Loucy (cell line): ENCODE data around the gene ISCU.

Source experiments
- CTCF ChIP-seq: fragments of 200-600 bp; sonication (generic); conservative IDR thresholded peaks from 2 replicates; pipeline ENCODE4 v1.5.1; 2014; ENCODE audit warnings: mild to moderate bottlenecking, antibody characterized with exemption, low read length
- EZH2phosphoT487 ChIP-seq: fragments of 200-600 bp; IDR thresholded peaks from 2 replicates; pipeline ENCODE4 v1.6.1; 2018; ENCODE audit warnings: antibody characterized with exemption, mild to moderate bottlenecking, moderate library complexity, borderline replicate concordance

GRCh38 chr12:108594323-108594903 lies 32.0 kb downstream of the ISCU start:
- no peak for TF ChIP-seq CTCF
- no peak for TF ChIP-seq EZH2phosphoT487
